Hematopoietic multipotent progenitor cell treated with erythropoietin and hydrocortisone succinate and interleukin-3 and kit ligand, for 15 days (in vitro differentiated cells): ENCODE data around the gene PRL.

ENCODE experiments used
- DNase-seq: peaks from one replicate; pipeline ENCODE4 v3.0.0-alpha.2; 2015; ENCODE audit warnings: low spot score

PRL gene

GRCh38 chr6:22296936-22297335 lies at the start of gene PRL:
Gene PRL, minus strand, starts transcription at chr6:22297036. Its CDS starts 54 bp downstream, at chr6:22296982.
- no peak for DNase-seq

- DNase-seq, result no peak
Observed at GRCh38 chr6:22343864-22344263, 47.0 kb upstream of the PRL start.

GRCh38 chr6:22334778-22335177 lies 37.9 kb upstream of the PRL start:
- DNase-seq, result no peak

GRCh38 chr6:22333802-22334201 lies 37.0 kb upstream of the PRL start:
- no peak for DNase-seq

- DNase-seq, result no peak
Observed at GRCh38 chr6:22332711-22333110, 35.9 kb upstream of the PRL start.

- DNase-seq, result no peak
Observed at GRCh38 chr6:22332216-22332615, 35.4 kb upstream of the PRL start.

- DNase-seq, result no peak
Observed at GRCh38 chr6:22330941-22331340, 34.1 kb upstream of the PRL start.

GRCh38 chr6:22328474-22328873 lies 31.6 kb upstream of the PRL start:
- no peak for DNase-seq

- no peak for DNase-seq
Observed at GRCh38 chr6:22327881-22328280, 31.0 kb upstream of the PRL start.

GRCh38 chr6:22326500-22326899 lies 29.7 kb upstream of the PRL start:
- DNase-seq, result no peak

- DNase-seq, result no peak
Observed at GRCh38 chr6:22325481-22325880, 28.6 kb upstream of the PRL start.

- no peak for DNase-seq
Observed at GRCh38 chr6:22323848-22324247, 27.0 kb upstream of the PRL start.

- no peak for DNase-seq
Observed at GRCh38 chr6:22322103-22323030, 25.5 kb upstream of the PRL start.

GRCh38 chr6:22320750-22321149 lies 23.9 kb upstream of the PRL start:
- DNase-seq, result no peak

- DNase-seq, result no peak
Observed at GRCh38 chr6:22318404-22318803, 21.6 kb upstream of the PRL start.

- no peak for DNase-seq
Observed at GRCh38 chr6:22313796-22314195, 17.0 kb upstream of the PRL start.

GRCh38 chr6:22308939-22309338 lies 12.1 kb upstream of the PRL start:
- no peak for DNase-seq

- DNase-seq, result no peak
Observed at GRCh38 chr6:22306741-22307466, 10.1 kb upstream of the PRL start.

- DNase-seq, result no peak
Observed at GRCh38 chr6:22302838-22303237, 6.0 kb upstream of the PRL start.

- DNase-seq, result no peak
Observed at GRCh38 chr6:22300273-22300998, 3.6 kb upstream of the PRL start.

- no peak for DNase-seq
Observed at GRCh38 chr6:22298475-22298890, 1.6 kb upstream of the PRL start.

- no peak for DNase-seq
Observed at GRCh38 chr6:22296067-22296466, 769 bp downstream of the PRL start.

- DNase-seq, result no peak
Observed at GRCh38 chr6:22295145-22295544, 1.7 kb downstream of the PRL start.
